ENCODE measurements around the gene INSL3.

Gene INSL3

DNA sequence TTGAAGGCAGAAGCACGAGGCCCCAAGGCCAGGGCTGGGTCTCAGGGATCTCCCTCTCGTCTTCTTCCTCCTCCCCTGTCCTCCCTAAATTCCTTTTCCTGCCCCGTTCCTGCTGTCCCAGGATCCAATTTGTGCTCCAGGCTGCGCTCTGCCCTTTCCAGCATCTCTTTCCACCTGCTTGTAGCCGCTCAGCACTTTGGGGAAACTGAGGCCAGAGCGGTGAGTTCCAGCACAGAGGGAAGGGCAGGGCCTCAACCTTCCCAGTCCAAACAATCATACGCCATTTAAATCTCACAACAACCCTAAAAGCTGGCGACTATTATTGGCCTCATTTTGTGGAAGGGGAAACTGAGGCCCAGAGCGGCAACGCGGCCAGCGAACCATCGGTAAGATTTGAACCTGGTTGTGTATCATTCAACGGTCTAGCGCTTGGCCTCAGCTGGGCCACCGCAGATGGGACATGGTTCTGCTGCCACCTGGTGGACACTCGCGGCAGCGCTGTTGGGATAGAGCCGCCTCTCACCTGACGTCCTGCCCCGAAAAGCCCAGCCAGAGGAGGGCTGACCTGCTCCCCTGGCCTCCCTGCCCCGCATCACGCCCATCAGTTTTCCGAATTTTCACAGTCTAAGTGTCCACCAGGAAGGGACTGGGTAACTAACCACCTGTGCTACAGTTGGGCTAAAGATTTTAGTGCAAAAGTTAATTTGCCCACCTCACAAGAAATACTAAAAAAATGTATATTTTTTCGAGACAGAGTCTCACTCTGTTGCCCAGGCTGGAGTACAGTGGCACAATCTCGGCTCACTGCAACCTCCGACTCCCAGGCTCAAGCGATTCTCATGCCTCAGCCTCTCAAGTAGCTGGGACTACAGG lies 34.2 kb upstream of the INSL3 start:
- Histone ChIP-seq H3K36me3 (ENCODE audit: insufficient read depth, low read length) (peaks cover 5% of the 10 kb centered on the region; the same call in 1 of the 2 replicates), H3K4me1 (ENCODE audit: insufficient read depth, low read length, poor library complexity, severe bottlenecking) (peaks cover 9% of the 10 kb centered on the region), H3K79me2 (ENCODE audit: insufficient read depth, low read length) (peaks cover 9% of the 10 kb centered on the region), H3K4me2 (ENCODE audit: low read depth, low read length, poor library complexity, severe bottlenecking) (peak overlapping the region; percentile 44), H3K9ac (ENCODE audit: low read depth, low read length, poor library complexity, severe bottlenecking) (no peak overlapping the region), H4K20me1 (ENCODE audit: insufficient read depth, low read length, poor library complexity, severe bottlenecking) (peaks cover 7% of the 10 kb centered on the region), H3K9me3 (ENCODE audit: insufficient read depth, low read depth, low read length) (no peaks in the 10 kb centered on the region), H2AFZ (ENCODE audit: low read length) (peak overlapping the region; percentile 78; the same call in 1 of the 2 replicates), H3F3A (ENCODE audit: low read depth) (no peaks in the 10 kb centered on the region), H3K27me3 (ENCODE audit: insufficient read depth, low read length, poor library complexity, severe bottlenecking) (peaks cover 6% of the 10 kb centered on the region), H3K4me3 (ENCODE audit: low read length, poor library complexity, severe bottlenecking) (no peak overlapping the region), H3K9me2 (replicated peaks; ENCODE audit: low read depth, low read length) (no peaks in the 10 kb centered on the region)
- no peak for TF ChIP-seq EZH2phosphoT487 (IDR thresholded peaks at IDR 0.05; ENCODE audit: borderline replicate concordance)
- TF ChIP-seq, protein P1, sequence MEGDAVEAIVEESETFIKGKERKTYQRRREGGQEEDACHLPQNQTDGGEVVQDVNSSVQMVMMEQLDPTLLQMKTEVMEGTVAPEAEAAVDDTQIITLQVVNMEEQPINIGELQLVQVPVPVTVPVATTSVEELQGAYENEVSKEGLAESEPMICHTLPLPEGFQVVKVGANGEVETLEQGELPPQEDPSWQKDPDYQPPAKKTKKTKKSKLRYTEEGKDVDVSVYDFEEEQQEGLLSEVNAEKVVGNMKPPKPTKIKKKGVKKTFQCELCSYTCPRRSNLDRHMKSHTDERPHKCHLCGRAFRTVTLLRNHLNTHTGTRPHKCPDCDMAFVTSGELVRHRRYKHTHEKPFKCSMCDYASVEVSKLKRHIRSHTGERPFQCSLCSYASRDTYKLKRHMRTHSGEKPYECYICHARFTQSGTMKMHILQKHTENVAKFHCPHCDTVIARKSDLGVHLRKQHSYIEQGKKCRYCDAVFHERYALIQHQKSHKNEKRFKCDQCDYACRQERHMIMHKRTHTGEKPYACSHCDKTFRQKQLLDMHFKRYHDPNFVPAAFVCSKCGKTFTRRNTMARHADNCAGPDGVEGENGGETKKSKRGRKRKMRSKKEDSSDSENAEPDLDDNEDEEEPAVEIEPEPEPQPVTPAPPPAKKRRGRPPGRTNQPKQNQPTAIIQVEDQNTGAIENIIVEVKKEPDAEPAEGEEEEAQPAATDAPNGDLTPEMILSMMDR (conservative IDR thresholded peaks at IDR 0.05; ENCODE audit: low read length): peak; percentile 91

GRCh38 chr19:17854061-17854460 lies 32.7 kb upstream of the INSL3 start:
- no peak overlapping the region for H2AFZ ChIP-seq (ENCODE audit: low read length)
- H3K79me2 ChIP-seq (ENCODE audit: insufficient read depth, low read length): no peaks in the 10 kb centered on the region
- no peak overlapping the region for H3K4me2 ChIP-seq (ENCODE audit: low read depth, low read length, poor library complexity, severe bottlenecking)
- no peaks in the 10 kb centered on the region for H3K9me2 ChIP-seq (replicated peaks; ENCODE audit: low read depth, low read length)
- H3K27me3 ChIP-seq (ENCODE audit: insufficient read depth, low read length, poor library complexity, severe bottlenecking): no peaks in the 10 kb centered on the region
- peaks cover 18% of the 10 kb centered on the region for H3K4me1 ChIP-seq (ENCODE audit: insufficient read depth, low read length, poor library complexity, severe bottlenecking)
- H3K4me3 ChIP-seq (ENCODE audit: low read length, poor library complexity, severe bottlenecking): no peak overlapping the region
- no peaks in the 10 kb centered on the region for H3F3A ChIP-seq (ENCODE audit: low read depth)
- H3K9me3 ChIP-seq (ENCODE audit: insufficient read depth, low read depth, low read length): no peaks in the 10 kb centered on the region
- H3K9ac ChIP-seq (ENCODE audit: low read depth, low read length, poor library complexity, severe bottlenecking): no peak overlapping the region
- no peaks in the 10 kb centered on the region for H4K20me1 ChIP-seq (ENCODE audit: insufficient read depth, low read length, poor library complexity, severe bottlenecking)
- no peaks in the 10 kb centered on the region for H3K36me3 ChIP-seq (ENCODE audit: insufficient read depth, low read length)
- TF ChIP-seq EZH2phosphoT487 (IDR thresholded peaks at IDR 0.05; ENCODE audit: borderline replicate concordance): no peak
- TF ChIP-seq, protein P1 (conservative IDR thresholded peaks at IDR 0.05; ENCODE audit: low read length): no peak

- H3K4me2 ChIP-seq (ENCODE audit: low read depth, low read length, poor library complexity, severe bottlenecking): peak overlapping the region; percentile 84
- no peak for TF ChIP-seq EZH2phosphoT487 (IDR thresholded peaks at IDR 0.05; ENCODE audit: borderline replicate concordance)
- TF ChIP-seq, protein P1 (conservative IDR thresholded peaks at IDR 0.05; ENCODE audit: low read length): no peak
- H3K9ac ChIP-seq (ENCODE audit: low read depth, low read length, poor library complexity, severe bottlenecking): peak overlapping the region; percentile 83
Measured at GRCh38 chr19:17848595-17849292, 27.4 kb upstream of the INSL3 start.

More at GRCh38 chr19:17848595-17849292, 27.4 kb upstream of the INSL3 start:
- Histone ChIP-seq H3K36me3 (ENCODE audit: insufficient read depth, low read length) (no peaks in the 10 kb centered on the region), H3K4me3 (ENCODE audit: low read length, poor library complexity, severe bottlenecking) (peak overlapping the region; percentile 74), H3K4me1 (ENCODE audit: insufficient read depth, low read length, poor library complexity, severe bottlenecking) (peaks cover 41% of the 10 kb centered on the region), H3K79me2 (ENCODE audit: insufficient read depth, low read length) (peaks cover 31% of the 10 kb centered on the region), H3K9me3 (ENCODE audit: insufficient read depth, low read depth, low read length) (no peaks in the 10 kb centered on the region), H4K20me1 (ENCODE audit: insufficient read depth, low read length, poor library complexity, severe bottlenecking) (no peaks in the 10 kb centered on the region), H3F3A (ENCODE audit: low read depth) (no peaks in the 10 kb centered on the region), H2AFZ (ENCODE audit: low read length) (no peak overlapping the region), H3K27me3 (ENCODE audit: insufficient read depth, low read length, poor library complexity, severe bottlenecking) (no peaks in the 10 kb centered on the region), H3K9me2 (replicated peaks; ENCODE audit: low read depth, low read length) (no peaks in the 10 kb centered on the region)
